SK-N-SH (cell line): ENCODE results near the gene GNAS. TPM values are rescaled to one million over a fixed set of nuclear protein-coding genes. Genes with fewer than 3 reads are reported as not detected.

Experiments used
- CTCF ChIA-PET: fragments of 300-600, 350-600 bp; formaldehyde crosslinking; extraction: SDS; loops from one replicate; lab custom pipeline; 2021; lab: Yijun Ruan, JAX
- POLR2A ChIA-PET: fragments of 350-600 bp; sonication (Branson Sonifier 250); formaldehyde crosslinking; extraction: SDS; loops from one replicate; lab custom pipeline; 2020; ENCODE audit warnings: antibody characterized with exemption, inconsistent platforms; lab: Yijun Ruan, JAX
- DNase-seq: peaks from one replicate; pipeline ENCODE4 v3.0.0; 2012
- H2AFZ ChIP-seq: fragments of 200-600 bp; sonication (generic); 2 replicates; pipeline ENCODE4 v1.8.1; 2016; ENCODE audit warnings: antibody characterized with exemption, mild to moderate bottlenecking, low read depth
- H3F3A ChIP-seq: fragments of 200-600 bp; sonication (generic); replicated peaks from 2 replicates; pipeline ENCODE3; 2016; ENCODE audit warnings: antibody characterized with exemption, mild to moderate bottlenecking; ENCODE audit not compliant: insufficient read depth
- H3K27ac ChIP-seq, 2 experiments: fragments of 200-500 bp in 1 of 2; fragments of 200-600 bp in 1 of 2; sonication (Bioruptor generic) in 1 of 2; sonication (generic), shearing (Covaris generic) in 1 of 2; 2 replicates each; pipeline versions ENCODE4 v1.5.1 to v1.6.1; 2014 to 2016; ENCODE audit warnings: low read depth in 2 of 2, inconsistent platforms in 1 of 2, low read length in 1 of 2, mild to moderate bottlenecking in 1 of 2, mixed read lengths in 1 of 2
- H3K27me3 ChIP-seq: fragments of 200-600 bp; sonication (generic), shearing (Covaris generic); 2 replicates; pipeline ENCODE4 v1.6.1; 2016; ENCODE audit warnings: mixed run types; ENCODE audit not compliant: insufficient read depth
- H3K36me3 ChIP-seq, 2 experiments: fragments of 200-500 bp in 1 of 2; fragments of 200-600 bp in 1 of 2; sonication (Bioruptor generic) in 1 of 2; sonication (generic) in 1 of 2; replicated peaks in 1 of 2; 2 replicates each; pipeline versions ENCODE3 to v1.5.1; 2014 to 2016; ENCODE audit warnings: low read length in 1 of 2, mild to moderate bottlenecking in 1 of 2; ENCODE audit not compliant: insufficient read depth in 2 of 2, control insufficient read depth in 1 of 2
- H3K4me1 ChIP-seq, 2 experiments: fragments of 200-500 bp in 1 of 2; fragments of 200-600 bp in 1 of 2; sonication (Bioruptor generic) in 1 of 2; sonication (generic), shearing (Covaris generic) in 1 of 2; 2 replicates each; pipeline versions ENCODE4 v1.5.1 to v1.6.1; 2014 to 2016; ENCODE audit warnings: low read depth in 1 of 2, low read length in 1 of 2, mixed run types in 1 of 2; ENCODE audit not compliant: insufficient read depth in 2 of 2, control insufficient read depth in 1 of 2
- H3K4me2 ChIP-seq: fragments of 200-600 bp; sonication (generic), shearing (Covaris generic); 2 replicates; pipeline ENCODE4 v1.6.1; 2017; ENCODE audit warnings: mixed run types
- H3K4me3 ChIP-seq, 2 experiments: fragments of 200-500 bp in 1 of 2; fragments of 200-600 bp in 1 of 2; sonication (Bioruptor generic) in 1 of 2; sonication (generic), shearing (Covaris generic) in 1 of 2; 2 replicates each; pipeline versions ENCODE4 v1.5.1 to v1.8.1; 2014 to 2016; ENCODE audit warnings: low read depth in 2 of 2, inconsistent platforms in 1 of 2, low read length in 1 of 2, mild to moderate bottlenecking in 1 of 2, mixed read lengths in 1 of 2, moderate library complexity in 1 of 2
- H3K79me2 ChIP-seq: fragments of 200-600 bp; sonication (generic); 2 replicates; pipeline ENCODE4 v1.8.1; 2017; ENCODE audit warnings: mild to moderate bottlenecking; ENCODE audit not compliant: insufficient read depth
- H3K9ac ChIP-seq: fragments of 200-600 bp; sonication (generic); 2 replicates; pipeline ENCODE4 v1.6.1; 2017; ENCODE audit warnings: mixed run types
- H3K9me2 ChIP-seq: fragments of 200-600 bp; sonication (generic); 2 replicates; pipeline ENCODE4 v1.6.1; 2017; ENCODE audit warnings: mixed run types
- H3K9me3 ChIP-seq: fragments of 200-600 bp; sonication (generic); 2 replicates; pipeline ENCODE4 v1.6.1; 2017; ENCODE audit warnings: mixed run types, mild to moderate bottlenecking, moderate library complexity
- H4K20me1 ChIP-seq: fragments of 200-600 bp; sonication (generic); 2 replicates; pipeline ENCODE4 v1.6.1; 2017; ENCODE audit warnings: mild to moderate bottlenecking, mixed run types; ENCODE audit not compliant: insufficient read depth
- ELF1 ChIP-seq: IDR thresholded peaks from 2 replicates; pipeline ENCODE4 v1.4.0; 2012
- EP300 ChIP-seq, 2 experiments: IDR thresholded peaks; 2 replicates each; pipeline versions ENCODE4 v1.4.0 to v1.6.1; 2012; ENCODE audit warnings: borderline replicate concordance in 1 of 2, low read depth in 1 of 2, low read length in 1 of 2
- EZH2phosphoT487 ChIP-seq: fragments of 200-600 bp; sonication (generic); IDR thresholded peaks from 2 replicates; pipeline ENCODE4 v1.6.1; 2017; ENCODE audit warnings: low read depth, mixed run types, mild to moderate bottlenecking, antibody characterized with exemption, moderate library complexity, borderline replicate concordance
- FOXJ3 ChIP-seq: sonication (generic); formaldehyde crosslinking; IDR thresholded peaks from 2 replicates; pipeline ENCODE4 v1.5.1; 2020; ENCODE audit warnings: mild to moderate bottlenecking, missing genetic modification reagents
- IRF3 ChIP-seq: fragments of 150-350 bp; IDR thresholded peaks from 2 replicates; pipeline ENCODE4 v1.6.1; 2016; ENCODE audit warnings: mild to moderate bottlenecking, low read depth, low read length
- MXI1 ChIP-seq: IDR thresholded peaks from 2 replicates; pipeline ENCODE4 v1.6.1; 2012; ENCODE audit warnings: mild to moderate bottlenecking, low read depth, low read length, improper control_type of control experiment
- NFIC ChIP-seq: IDR thresholded peaks from 2 replicates; pipeline ENCODE4 v1.4.0; 2012; ENCODE audit warnings: borderline replicate concordance
- PBX3 ChIP-seq: IDR thresholded peaks from 2 replicates; pipeline ENCODE4; 2012
- POLR2AphosphoS5 ChIP-seq: IDR thresholded peaks from 2 replicates; pipeline ENCODE4 v1.6.1; 2012; ENCODE audit warnings: low read depth, low read length
- RAD21 ChIP-seq: IDR thresholded peaks from 2 replicates; pipeline ENCODE4 v1.6.1; 2012; ENCODE audit warnings: mild to moderate bottlenecking, low read length
- RCOR1 ChIP-seq: fragments of 150-350 bp; IDR thresholded peaks from 2 replicates; pipeline ENCODE4 v1.6.1; 2017; ENCODE audit warnings: antibody characterized with exemption, low read length
- REST ChIP-seq: IDR thresholded peaks from 2 replicates; pipeline ENCODE4 v1.6.1; 2012; ENCODE audit warnings: mild to moderate bottlenecking, low read depth, low read length, moderate library complexity
- RFX5 ChIP-seq: IDR thresholded peaks from 2 replicates; pipeline ENCODE4 v1.6.1; 2012; ENCODE audit warnings: mild to moderate bottlenecking, improper control_type of control experiment, low read length
- RXRA ChIP-seq: IDR thresholded peaks from 2 replicates; pipeline ENCODE4 v1.4.0; 2012; ENCODE audit warnings: low read depth, mild to moderate bottlenecking, borderline replicate concordance
- SIN3A ChIP-seq: IDR thresholded peaks from 2 replicates; pipeline ENCODE4 v1.6.1; 2012; ENCODE audit warnings: low read depth, mild to moderate bottlenecking, low read length, moderate library complexity, borderline replicate concordance
- SMC3 ChIP-seq: IDR thresholded peaks from 2 replicates; pipeline ENCODE4 v1.6.1; 2012; ENCODE audit warnings: low read depth, low read length, improper control_type of control experiment
- TCF12 ChIP-seq: IDR thresholded peaks from 2 replicates; pipeline ENCODE4 v1.4.0; 2012
- USF1 ChIP-seq: IDR thresholded peaks from 2 replicates; pipeline ENCODE4 v1.4.0; 2012; ENCODE audit warnings: low read depth, borderline replicate concordance
- ZBTB33 ChIP-seq: IDR thresholded peaks from 2 replicates; pipeline ENCODE4 v1.4.0; 2012; ENCODE audit warnings: low read depth, borderline replicate concordance
- WGBS: methylation state at CpG from one replicate; pipeline ENCODE4 v1.1.6; 2017; ENCODE audit warnings: low lambda C conversion rate; 5-methylcytosine and 5-hydroxymethylcytosine counted together
- polyA plus RNA-seq, 3 experiments: library from polyadenylated mRNA; depleted of rRNA; stranded (reverse); fragments of >200 nt; gene quantifications; 2 replicates each; pipeline ENCODE4 v1.2.3, GENCODE V29; 2012

GNAS gene
- polyA plus RNA-seq, 1 of the 3 experiments (the other 2 are of a cell fraction) = 1,562 TPM

GRCh38 chr20:58829531-58829941 is 23.0 kb upstream of the GNAS start (continued):
- TF ChIP-seq REST (no peak), SIN3A (no peak), RXRA (no peak), ZBTB33 (no peak), EP300 (IDR thresholded peaks at IDR 0.05; ENCODE audit: borderline replicate concordance in 1 of 2, low read depth in 1 of 2, low read length in 1 of 2) (no peak), RFX5 (no peak), RAD21 (no peak), EZH2phosphoT487 (no peak)

- no peaks in the 10 kb centered on the region for H3K9me2 ChIP-seq
- H3K36me3 ChIP-seq = no peaks in the 10 kb centered on the region
- no peak overlapping the region for H3K9ac ChIP-seq
- TF ChIP-seq TCF12 (no peak), ELF1 (no peak), MXI1 (no peak), FOXJ3 (CRISPR knock-in tag) (no peak), SIN3A (no peak), RCOR1 (no peak), NFIC (no peak), USF1 (no peak), RAD21 (no peak), ZBTB33 (no peak), IRF3 (no peak), PBX3 (no peak), POLR2AphosphoS5 (no peak), SMC3 (no peak)
- H3K4me2 ChIP-seq = no peak overlapping the region
- H3K27ac ChIP-seq = no peak overlapping the region
- no peak for DNase-seq
- H3K9me3 ChIP-seq = no peaks in the 10 kb centered on the region
- H3K27me3 ChIP-seq = no peaks in the 10 kb centered on the region
- CTCF ChIA-PET = no interaction called here
- peaks cover 16% of the 10 kb centered on the region; the same call in 1 of the 2 replicates for H3K79me2 ChIP-seq
- H3K4me3 ChIP-seq = no peak overlapping the region
- H2AFZ ChIP-seq = no peak overlapping the region
- H3K4me1 ChIP-seq = no peaks in the 10 kb centered on the region
- WGBS = 71% methylated on average over 4 of the region's 4 CpGs
- H4K20me1 ChIP-seq = no peaks in the 10 kb centered on the region
- no peaks in the 10 kb centered on the region for H3F3A ChIP-seq
- POLR2A ChIA-PET = no interaction called here
These were observed 20.1 kb upstream of the GNAS start for GRCh38 chr20:58832457-58832856.
